GM21786 (cell line): ENCODE data around the gene FCRL4.

ENCODE experiments used
- ATAC-seq: cut with Tn5 transposase; IDR thresholded peaks from one replicate; pipeline ENCODE4 v1.9.1; 2021; ENCODE audit not compliant: unreplicated experiment

The FCRL4 gene

DNA sequence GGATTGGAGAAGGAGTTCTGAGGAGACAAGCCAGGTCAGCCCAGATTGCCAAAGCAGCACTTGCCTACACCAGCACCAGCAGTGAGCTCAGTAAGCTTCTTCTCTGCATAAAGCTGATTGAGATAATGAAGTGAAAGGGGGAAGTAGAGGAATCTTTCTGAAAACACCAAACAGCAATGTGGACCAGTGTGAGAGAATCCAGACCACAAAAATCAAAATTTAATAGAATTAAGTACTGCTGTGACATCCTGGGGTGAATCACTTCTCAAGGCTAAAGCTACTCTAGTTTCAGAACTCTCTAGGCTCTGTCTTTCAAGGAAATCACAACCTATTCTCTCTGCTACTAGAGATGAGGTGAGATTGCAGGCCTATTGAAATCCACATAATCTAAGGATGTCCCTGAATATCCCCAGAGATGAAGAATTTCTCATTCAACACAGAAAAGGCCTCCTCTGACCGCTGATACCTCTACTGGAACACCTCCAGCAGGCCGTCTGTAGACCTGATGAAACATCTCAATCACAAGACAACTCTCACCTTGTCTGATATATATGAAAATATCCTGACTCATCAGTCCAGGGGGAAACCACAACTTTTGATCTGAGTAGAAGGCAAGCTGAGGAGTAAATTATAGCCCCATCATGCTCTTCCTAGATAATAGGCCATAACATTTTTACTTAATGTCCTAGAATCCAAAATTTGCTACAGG lies at the start of gene FCRL4:
Gene FCRL4, minus strand, starts transcription at position 127 of the 709 bp plus-strand sequence. CDS start 141 bp downstream, outside the sequence.
- peak; percentile 77 for ATAC-seq

DNA sequence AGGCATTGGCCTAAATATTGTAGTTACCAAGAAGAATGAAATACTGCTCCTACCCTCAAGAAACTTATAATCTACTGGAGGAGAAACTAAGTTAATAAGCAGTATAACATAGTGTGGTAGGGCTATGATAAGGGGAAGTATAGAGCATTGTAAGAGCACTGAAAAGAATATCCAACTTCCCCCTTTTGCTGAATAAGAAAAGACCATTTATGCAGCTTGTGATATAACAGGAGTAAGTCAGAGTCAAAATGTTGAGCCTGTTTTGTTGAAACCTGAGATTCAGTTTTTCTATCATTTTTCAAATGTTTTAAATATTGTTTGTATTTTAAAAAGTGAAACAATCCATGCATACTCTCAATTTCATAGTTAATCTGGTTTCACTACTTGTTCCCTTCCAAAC lies 48.3 kb upstream of the FCRL4 start:
- ATAC-seq, result no peak

DNA sequence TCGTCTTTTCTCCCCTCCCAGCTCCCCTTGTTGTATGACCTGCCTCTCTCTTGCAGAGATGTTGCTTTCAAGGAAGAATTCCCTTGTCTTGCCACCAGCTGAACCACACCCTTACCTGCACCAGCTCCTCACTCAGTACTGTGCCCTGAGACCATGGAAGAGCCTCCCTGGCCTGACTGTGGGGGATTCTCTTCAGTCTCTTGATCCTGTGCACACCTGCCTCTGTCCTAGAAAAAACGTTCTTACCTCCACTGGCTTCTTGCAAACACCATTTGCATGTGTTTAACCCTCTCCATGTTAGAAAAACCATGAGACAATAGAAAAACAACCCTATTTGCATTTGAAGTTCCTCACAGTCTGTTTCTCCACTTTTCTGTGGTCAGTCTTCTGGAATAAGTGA lies 43.3 kb upstream of the FCRL4 start:
- ATAC-seq, result no peak

DNA sequence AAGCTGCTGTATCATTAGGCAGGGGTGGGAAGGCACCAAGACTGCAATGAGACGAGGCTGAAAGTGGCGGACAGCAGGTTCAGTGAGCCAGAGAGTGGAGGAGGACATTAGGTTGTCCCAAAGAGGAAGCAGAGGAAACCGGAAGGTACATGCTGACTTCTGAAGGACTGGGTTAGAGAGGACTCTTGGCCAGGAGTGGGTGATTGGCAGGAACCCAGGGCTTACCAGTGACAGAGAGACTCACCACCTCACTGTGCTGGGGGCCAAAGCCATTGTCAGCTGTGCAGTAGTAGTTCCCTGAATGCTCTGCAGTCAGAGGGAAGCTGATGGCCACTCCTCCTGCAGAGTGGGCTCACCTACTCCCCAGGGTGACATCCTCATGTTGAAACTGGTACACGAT lies 41.9 kb upstream of the FCRL4 start:
- ATAC-seq, result no peak

DNA sequence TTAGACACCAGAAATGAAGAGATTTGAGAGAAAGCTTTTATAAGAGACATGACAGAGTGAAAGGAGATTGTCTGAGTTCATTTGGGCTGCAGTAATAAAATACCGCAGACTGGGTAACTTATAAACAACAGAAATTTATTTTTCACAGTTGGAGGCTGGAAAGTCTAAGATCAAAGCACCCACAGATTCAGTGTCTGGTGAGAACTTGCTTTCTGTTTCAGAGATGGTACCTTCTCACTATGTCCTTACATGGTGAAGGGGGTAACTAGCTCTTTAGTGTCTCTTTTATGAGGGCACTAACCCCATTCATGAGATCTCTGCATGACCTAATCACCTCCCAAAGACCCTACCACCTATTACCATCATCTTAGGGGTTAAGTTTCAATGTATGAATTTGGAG lies 30.9 kb upstream of the FCRL4 start:
- no peak for ATAC-seq

DNA sequence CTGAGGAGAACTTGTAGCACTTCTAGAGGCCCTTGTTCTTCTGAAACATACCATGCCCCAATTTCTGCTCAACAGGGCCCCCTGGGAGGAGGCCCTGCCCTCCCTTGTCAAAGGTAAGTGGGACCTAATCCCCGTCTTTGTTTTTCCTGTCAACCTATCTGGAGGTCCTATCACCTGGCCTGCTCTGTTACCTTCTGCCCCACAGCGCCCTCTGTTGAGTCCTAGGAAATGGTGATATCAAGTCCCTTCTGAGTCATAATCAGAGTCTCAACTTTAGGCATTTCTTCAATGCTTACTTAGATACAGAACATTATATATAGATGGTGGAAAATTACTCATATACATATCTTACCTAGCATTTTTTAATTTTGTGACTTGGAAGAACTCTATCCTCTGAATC lies 28.2 kb upstream of the FCRL4 start:
- no peak for ATAC-seq

DNA sequence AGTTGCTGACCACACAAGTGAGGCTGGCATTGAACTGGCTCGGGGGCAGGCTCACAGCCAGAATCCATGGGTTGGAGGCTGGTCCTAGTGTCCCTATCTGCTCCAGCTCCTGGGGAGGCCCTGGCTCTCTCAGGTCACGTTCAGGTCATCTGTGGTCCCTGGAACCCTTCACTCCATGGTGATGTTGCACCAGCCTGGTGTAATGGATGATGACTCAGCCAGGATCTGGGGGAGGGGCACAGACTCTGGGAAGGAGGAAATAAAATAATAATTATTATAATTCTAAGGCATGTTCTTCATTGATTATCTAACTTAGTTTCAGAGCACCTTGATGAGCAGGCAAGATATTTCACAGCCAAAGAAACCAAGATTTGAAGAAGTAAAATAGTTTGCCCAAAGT lies 26.6 kb upstream of the FCRL4 start:
- no peak for ATAC-seq

DNA sequence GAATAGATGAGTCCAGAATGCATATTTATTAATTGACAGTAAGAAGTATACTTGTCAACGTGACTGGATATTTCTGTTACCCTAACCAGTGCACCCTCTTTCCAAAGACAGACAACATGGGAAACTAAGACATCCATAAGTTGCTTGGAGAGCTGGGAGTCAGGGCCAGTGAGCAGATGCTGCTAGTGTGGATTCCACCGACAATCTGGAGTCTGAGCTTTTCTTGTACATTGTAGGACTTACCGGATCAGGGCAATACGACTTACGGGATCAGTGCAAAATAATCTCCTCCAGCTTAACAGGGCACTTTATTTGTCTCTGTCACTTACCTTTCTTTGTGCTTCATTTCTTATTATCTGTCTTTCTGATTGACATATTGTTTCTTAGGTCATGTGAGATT lies 24.6 kb upstream of the FCRL4 start:
- ATAC-seq, result no peak

DNA sequence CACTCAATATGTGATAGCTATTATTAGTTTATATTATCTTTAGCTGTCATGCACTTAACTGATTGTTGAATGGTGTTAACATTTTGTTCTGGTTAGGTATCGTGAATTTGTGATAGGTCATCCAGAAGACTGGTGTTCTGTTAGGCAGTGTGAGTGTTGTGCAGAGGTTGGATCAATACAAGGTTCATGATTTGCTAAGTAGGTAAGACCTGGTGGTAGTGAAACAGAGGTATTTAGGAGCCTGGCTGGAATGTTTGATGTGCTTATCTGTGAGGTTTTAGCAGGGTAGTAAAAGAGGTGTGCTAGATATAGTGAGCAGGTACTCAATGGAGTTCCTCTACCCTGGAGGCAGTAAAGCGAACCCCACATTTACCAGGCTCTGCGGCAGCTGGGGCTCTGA lies 20.3 kb upstream of the FCRL4 start:
- ATAC-seq, result no peak

DNA sequence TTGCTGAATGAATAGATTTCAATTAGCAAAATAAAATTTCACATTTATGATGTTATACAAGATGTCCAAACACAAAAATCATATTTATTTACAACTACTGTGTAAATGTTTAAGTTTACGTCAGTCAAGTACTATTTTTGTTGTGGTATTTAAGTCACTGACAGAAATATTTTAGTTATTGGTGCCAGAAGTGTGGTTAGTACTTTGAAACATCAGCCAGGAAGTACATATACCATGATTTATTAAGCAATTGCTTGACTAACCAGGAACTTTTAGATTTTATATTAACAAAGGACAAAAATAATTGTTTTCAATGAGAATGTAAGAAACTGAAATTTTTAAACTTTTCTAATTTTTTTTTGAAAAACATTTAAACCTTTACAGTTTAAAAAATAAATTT lies 2.4 kb upstream of the FCRL4 start:
- no peak for ATAC-seq

DNA sequence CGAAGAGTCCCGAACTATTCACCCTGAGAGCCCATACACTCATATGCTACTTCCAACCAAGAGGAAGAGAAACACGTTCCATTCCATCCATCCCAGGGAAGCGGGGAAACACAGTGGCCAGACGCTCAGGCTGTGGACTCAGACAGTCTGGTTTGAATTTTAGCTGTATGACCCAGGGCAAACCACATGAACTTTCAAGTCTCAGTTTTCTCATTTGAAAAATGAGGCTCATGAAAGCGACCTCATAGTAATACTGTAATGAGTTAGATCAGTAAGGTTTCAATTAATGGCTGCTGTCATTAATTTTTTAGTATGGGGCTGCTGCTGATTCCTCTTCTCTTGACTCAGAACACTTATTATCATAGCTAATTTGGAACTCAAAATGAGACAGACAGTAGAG lies 1.5 kb downstream of the FCRL4 start:
- peak; percentile 41 for ATAC-seq

DNA sequence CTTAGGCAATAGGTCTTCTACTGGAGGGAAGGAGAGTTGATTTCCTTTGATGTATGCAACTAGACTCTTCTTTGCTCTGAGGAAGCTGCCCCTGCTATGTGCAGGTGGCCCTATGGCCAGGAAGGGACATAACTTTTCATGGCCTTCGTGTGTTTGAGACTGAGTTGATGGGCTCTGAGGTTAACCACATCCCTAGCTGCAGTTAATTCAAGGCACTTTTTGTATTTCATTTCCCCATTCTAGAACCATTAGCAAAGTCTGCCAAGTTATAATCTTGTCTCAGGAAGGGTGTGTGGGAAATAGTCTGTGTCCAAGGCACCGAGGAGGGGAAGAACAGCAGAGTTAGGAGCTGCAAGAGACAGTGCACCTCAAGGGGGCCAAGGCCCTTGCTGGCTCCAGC lies 2.5 kb downstream of the FCRL4 start:
- peak; percentile 66 for ATAC-seq

DNA sequence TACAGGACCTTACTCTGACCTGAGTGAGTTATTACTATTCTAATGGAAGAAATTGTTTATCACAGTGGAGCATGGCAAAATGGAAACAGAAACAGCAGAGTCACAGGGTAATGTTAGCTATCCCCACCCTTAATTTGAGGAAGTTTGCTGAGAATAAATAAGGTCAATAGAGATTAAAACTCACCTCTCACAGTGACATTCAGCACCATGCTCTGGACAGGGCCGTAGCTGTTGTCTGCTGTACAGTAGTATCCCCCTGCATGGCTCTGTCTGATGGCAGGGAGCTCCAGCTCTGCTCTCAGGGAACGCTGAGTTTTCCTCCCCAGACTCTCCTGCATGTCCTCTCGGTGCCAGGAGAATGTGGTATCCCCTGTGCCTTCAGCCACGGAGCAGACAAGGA lies 11.9 kb downstream of the FCRL4 start:
- ATAC-seq, result no peak

DNA sequence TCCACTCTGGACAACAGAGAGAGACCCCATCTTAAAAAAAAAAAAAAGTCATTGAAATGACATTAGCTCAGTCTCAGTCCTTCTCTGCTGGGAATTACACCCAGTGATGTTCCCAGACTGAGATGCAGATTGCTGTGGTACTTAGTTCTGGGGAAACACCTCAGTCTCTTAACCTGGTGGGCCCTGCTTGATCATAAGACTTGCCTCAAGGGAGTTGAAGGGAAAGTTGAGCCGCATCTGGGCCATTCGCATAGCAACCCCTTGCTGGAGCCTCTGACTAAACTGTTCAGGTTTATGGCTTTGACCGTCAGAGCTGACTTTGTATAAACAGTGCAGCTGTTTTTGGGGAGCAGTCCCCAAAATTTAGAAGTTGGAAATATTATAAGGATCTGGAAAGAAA lies 13.4 kb downstream of the FCRL4 start:
- ATAC-seq, result peak; percentile 43

DNA sequence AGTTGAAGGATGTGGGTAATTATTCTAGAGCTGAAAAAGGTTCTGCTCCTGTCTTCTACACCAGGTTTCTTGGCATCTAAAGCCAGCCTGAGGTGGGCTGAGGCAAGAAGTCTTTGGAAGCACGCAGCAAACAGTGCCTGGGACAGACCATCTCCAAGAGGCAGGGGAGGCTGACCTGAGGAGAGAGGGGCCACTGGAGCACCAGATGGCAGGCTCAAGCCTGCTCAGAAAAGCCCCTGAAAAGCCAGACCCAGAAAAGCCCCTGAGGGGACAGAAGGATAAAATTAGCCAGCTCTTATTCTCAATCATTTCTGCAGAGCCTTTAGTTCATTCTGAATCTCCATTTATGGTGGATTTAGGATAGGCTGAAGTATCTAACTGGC lies 17.1 kb downstream of the FCRL4 start:
- no peak for ATAC-seq

DNA sequence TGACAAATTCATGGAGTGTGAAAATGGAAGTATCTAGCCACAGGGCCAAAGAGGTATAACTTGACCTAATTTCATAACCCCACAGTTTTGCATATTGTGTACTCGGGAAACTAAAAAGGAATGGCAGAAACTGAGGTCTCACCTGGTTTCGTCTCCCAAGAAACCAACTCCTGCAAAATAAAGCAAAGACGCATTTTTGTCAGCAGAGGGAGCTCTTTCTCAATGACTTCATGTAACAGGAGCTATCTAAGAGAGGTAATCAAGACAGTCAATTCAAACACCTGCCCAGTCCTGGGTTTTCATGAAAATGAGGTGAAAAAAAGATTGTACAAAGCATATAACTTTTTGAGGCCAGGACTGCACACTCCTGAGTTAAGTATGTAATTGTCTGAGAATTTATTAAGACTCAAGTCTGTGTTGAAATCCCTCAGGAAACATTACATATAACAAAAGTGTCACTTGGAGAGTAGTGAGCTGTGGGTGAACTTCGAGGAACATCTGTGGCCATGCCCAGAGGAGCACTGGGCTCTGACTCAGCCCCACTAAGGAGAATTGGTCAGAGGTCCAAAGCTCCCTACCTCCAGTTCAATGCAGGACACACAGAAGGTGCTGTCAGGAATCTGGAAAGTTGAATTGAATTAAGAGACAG lies 17.6 kb downstream of the FCRL4 start:
- ATAC-seq, result no peak

DNA sequence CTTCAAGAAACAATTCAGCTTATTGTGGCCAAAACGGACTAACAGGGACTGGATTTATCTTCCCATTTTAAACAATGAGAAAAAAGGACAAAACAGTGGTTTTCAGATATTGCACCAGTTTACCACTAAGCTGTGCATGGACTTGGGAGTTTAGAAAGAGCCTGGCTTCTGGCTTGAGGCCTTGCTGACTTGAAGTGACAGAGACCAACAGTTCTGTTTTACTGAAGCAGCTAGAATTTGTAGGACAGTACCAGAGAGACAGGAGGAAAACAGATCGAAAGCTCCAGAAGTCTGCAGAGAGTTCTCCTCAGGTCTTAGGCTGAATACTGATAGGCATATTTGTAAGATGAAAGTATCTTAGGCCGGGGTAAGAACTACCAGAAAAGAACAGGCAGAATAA lies 20.5 kb downstream of the FCRL4 start:
- no peak for ATAC-seq

DNA sequence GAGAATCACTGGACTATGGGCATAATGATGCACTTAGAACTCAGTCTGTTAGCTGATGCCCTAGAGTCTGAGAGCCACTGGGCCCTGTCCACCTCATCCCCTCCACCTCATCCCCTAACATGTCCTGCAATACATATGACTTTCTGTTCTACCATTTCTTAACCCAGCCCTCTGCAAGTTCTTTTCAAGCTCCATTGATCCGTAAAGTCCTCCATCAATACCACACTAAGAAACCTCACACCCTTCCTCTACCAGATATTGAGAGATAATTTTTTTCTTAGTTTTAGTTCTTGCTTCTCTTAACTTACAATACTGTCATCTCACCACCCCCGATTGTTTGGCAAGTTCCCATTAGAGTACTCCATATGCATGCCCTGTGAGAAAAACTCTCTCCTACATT lies 22.1 kb downstream of the FCRL4 start:
- ATAC-seq, result peak; percentile 69

DNA sequence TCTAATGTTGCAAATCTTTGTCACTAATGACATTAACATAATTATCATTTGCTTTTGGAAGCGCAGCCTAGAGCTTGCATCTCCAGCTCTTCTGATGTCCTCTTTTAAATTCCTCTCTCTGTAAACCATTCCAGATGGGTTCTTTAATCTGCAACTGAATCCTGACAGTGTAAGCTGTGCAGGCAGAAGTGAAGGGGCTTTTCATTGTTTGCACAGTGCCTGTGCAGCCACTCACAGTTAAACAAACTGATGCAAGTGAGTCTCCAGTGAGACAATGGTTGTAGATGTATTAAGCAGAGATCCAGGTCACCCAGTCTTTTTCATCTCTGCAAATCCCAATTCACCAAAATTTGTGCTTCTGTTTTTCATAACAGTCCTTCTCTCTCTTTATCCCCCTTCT lies 23.0 kb downstream of the FCRL4 start:
- no peak for ATAC-seq

DNA sequence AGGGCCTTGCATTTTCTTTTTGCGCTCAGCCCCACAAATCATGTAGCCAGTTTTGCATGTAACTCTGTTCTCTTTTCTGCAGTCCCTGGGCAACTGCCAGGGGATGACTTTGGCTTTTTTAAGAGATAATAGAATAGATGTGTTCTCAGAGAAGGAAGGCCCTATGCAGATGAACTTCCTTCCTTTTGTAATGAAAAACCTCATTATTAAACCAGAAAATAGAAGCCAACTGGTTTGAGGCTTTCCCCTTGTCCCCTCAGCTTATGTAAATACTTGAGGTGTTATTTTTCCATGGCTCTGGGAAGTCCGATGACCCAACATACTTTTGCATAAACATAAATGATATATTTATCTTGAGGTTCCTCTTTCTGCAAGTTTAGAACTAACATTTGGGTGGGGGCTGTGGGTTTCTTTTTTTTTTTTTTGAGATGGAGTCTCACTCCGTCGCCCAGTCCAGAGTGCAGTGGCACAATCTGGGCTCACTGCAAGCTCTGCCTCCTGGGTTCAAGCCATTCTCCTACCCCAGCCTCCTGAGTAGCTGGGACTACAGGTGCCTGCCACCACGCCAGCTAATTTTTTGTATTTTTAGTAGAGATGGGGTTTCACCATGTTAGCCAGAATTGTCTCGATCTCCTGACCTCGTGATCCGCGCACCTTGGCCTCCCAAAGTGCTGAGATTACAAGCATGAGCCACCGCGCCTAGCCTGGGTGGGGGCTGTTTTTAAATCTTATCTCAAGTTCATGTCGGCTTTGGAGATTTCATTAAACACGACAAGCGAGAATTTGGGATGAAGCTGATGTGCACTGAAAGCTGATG lies 31.2 kb downstream of the FCRL4 start:
- peak; percentile 39 for ATAC-seq

DNA sequence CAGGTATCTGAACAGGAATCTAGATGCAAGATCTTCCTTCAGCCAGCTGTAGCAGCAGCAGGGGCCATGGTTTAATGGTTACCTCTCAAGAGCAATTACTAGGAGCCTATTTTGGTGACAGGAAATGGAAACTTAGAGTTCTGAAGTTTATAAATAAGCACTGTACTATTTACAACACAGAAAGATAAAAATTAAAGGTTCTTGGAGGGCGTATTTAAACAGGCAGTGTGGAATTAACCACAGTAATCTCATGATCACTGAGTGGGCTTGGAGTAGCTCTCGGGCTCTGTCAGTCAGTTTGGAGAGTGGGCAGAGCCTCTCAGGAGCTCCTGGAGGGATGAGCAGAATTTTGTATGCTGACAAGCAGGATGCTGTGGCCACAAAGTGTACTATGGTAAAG lies 35.4 kb downstream of the FCRL4 start:
- ATAC-seq, result peak; percentile 77

DNA sequence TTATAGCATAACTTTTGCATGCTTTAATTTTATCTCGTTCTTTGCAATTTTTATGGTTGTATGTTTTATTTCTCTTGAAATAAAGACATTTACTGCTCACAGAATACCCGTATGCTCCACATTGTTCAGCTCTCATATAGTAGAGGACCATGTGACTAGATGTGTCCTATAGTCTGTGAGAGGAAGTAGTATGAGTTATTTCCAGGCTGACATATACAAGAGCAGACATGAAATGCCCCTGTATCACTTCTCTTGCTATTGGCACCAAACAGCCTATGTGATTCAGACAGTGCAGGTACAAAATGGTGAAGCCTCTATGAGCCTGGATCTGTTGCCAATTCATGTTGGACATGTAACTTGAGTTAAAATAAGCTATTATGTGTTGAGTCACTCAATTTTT lies 39.8 kb downstream of the FCRL4 start:
- no peak for ATAC-seq
